GM12873 (cell line): ENCODE measurements around the gene FUNDC2.
A peak's percentile ranks its signal among the peaks of the same experiment; 100 is the strongest.

ENCODE experiments used
- CTCF ChIP-seq: IDR thresholded peaks from 2 replicates; pipeline ENCODE4 v1.5.1; 2012; ENCODE audit warnings: low read depth, mild to moderate bottlenecking, moderate library complexity, low read length, control low read depth; ENCODE audit not compliant: insufficient read depth; ENCODE audit errors: missing control alignments

FUNDC2 gene

GRCh38 chrX:155026727-155027508, at the start of gene FUNDC2:
Gene FUNDC2, plus strand, starts transcription at chrX:155026844. Its CDS starts 95 bp downstream, at chrX:155026939.
- no peak for TF ChIP-seq CTCF

- TF ChIP-seq CTCF = no peak
Measured at GRCh38 chrX:154979629-154980028, 47.0 kb upstream of the FUNDC2 start.

- TF ChIP-seq CTCF = peak; percentile 78
Measured at GRCh38 chrX:154980330-154981115, 46.1 kb upstream of the FUNDC2 start.

- no peak for TF ChIP-seq CTCF
Measured at GRCh38 chrX:154981116-154981411, 45.6 kb upstream of the FUNDC2 start.

- no peak for TF ChIP-seq CTCF
Measured at GRCh38 chrX:154986826-154987575, 39.6 kb upstream of the FUNDC2 start.

- no peak for TF ChIP-seq CTCF
Measured at GRCh38 chrX:154987940-154988339, 38.7 kb upstream of the FUNDC2 start.

GRCh38 chrX:154988719-154989118, 37.9 kb upstream of the FUNDC2 start:
- no peak for TF ChIP-seq CTCF
